ENCODE data around the gene HOXC13. TPM values are rescaled to one million over a fixed set of nuclear protein-coding genes. Genes with fewer than 3 reads are reported as not detected.

Gene HOXC13
- total RNA-seq = 0.11 TPM in 1 of 2 replicates, not detected in the other

GRCh38 chr12:53938326-53939140 is at the start of gene HOXC13:
HOXC13 (plus strand) TSS chr12:53938831; CDS start chr12:53938907, 76 bp downstream.

GRCh38 chr12:53954694-53955035 is 16.0 kb downstream of the HOXC13 start, which contains the start of gene HOXC12:
HOXC12 (plus strand) TSS chr12:53954903; CDS start chr12:53954930, 27 bp downstream.

GRCh38 chr12:53972722-53973235 is 34.1 kb downstream of the HOXC13 start, which contains the start of gene HOXC11:
HOXC11 (plus strand) TSS chr12:53973126; CDS start chr12:53973242, 116 bp downstream.

GRCh38 chr12:53974084-53975063 is 35.7 kb downstream of the HOXC13 start, which contains the start of gene HOTAIR:
HOTAIR (minus strand) TSS chr12:53974954.

GRCh38 chr12:53984901-53985691 is 46.5 kb downstream of the HOXC13 start, which contains the start of gene HOXC10:
HOXC10 (plus strand) TSS chr12:53985146; CDS start chr12:53985260, 114 bp downstream.

Small RNAs within 50 kb of the gene (small RNA-seq; reads per million reads assigned to genes)
- gene AC012531.3 (not detected), gene AC012531.4 (not detected), gene MIR196A2 (not detected), gene RF01905 (not detected), gene RF01906 (not detected)

Other genes starting within 250 kb of the HOXC13 start
- 129 and 188 TPM in 2 replicates for gene CALCOCO1, start 211.4 kb upstream of the HOXC13 start, total RNA-seq
- gene CISTR, start 186.9 kb upstream of the HOXC13 start, total RNA-seq = not detected in 2 replicates
- gene HOXC12, start 16.1 kb downstream of the HOXC13 start, total RNA-seq = not detected in 2 replicates
- not detected in 2 replicates for gene HOXC11, start 34.3 kb downstream of the HOXC13 start, total RNA-seq
- not detected in 2 replicates for gene HOTAIR, start 36.1 kb downstream of the HOXC13 start, total RNA-seq
- not detected in 2 replicates for gene HOXC10, start 46.3 kb downstream of the HOXC13 start, total RNA-seq
- gene HOXC9, start 61.3 kb downstream of the HOXC13 start, total RNA-seq = 0.65 TPM in 1 of 2 replicates, not detected in the other
- gene HOXC8, start 70.2 kb downstream of the HOXC13 start, total RNA-seq = 0.11 TPM in 1 of 2 replicates, not detected in the other
- 0.11 and 1.2 TPM in 2 replicates for gene HOXC6, start 89.6 kb downstream of the HOXC13 start, total RNA-seq
- 0.22 and 0.79 TPM in 2 replicates for gene HOXC5, start 94.2 kb downstream of the HOXC13 start, total RNA-seq
- gene HOXC4, start 115.0 kb downstream of the HOXC13 start, total RNA-seq = 0.43 and 2.0 TPM in 2 replicates

Measured in placental epithelial cell (primary cell).